Frontal cortex (tissue), 4 donors: ENCODE measurements around the gene ARHGAP29. TPM values are rescaled to one million over a fixed set of nuclear protein-coding genes. Genes with fewer than 3 reads are reported as not detected.
A peak's percentile ranks its signal among the peaks of the same experiment; 100 is the strongest.
"Not testable (repeated sequence)": the region's sequence is repeated elsewhere in the genome, so short reads cannot be mapped to it uniquely, and the experiment has no call there.

Source experiments
- DNase-seq, 2 donors: peaks; one replicate each; pipeline ENCODE4 v3.0.0; 2012; ENCODE audit warnings: low spot score in 2 of 2
- FAIRE-seq: peaks from 2 replicates; lab custom pipeline; 2012; peaks lifted over from hg19 to GRCh38; lab: Jason Lieb, UNC
- total RNA-seq: library from RNA; depleted of rRNA; stranded (reverse); fragments of >200 nt; gene quantifications from one replicate; pipeline ENCODE4 v1.2.3, GENCODE V29; 2014
- donor health status: control.
- donor health status: control.
- donor health status: control.

ARHGAP29 gene
- total RNA-seq, 1 donor from 2014 or later: 12.2 TPM

DNA sequence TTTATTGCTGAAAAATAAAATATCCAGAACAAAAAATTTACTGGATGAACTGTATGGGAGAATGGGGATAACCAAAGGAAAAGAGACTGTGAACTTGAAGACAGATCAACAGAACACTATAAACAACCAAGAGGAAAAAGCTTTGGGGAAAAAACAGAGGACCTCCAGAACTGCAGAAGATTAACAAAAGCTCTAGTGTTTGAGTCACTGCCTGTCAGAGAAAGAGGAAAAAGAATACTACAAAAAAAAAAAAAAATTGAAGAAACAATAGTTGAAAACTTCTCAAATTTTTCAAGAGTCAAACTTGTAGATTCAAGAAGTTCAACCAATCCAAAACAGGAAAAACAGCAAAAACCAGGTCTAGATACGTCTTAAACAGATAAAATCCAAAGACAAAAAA is 44.3 kb downstream of the ARHGAP29 start:
- DNase-seq (no peak), FAIRE-seq (no peak)

DNA sequence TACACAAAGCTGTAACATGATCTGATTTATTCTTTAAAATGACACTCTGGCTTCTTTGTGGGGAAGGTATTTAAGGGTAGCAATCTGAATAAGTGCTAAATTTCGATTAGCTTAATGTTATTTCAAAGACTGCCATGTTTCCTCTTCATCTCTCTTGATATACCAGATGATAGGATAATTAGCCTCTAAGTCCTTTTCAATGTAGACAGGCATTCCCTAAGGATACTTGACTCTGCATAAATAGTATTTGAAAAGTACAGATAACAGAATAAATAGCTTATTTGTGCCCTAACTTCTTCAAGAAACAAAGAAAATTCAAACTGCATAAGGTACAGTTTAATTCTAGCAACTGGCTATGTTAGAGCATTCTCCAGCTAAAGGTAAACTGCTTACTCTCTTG is 46.2 kb downstream of the ARHGAP29 start:
- DNase-seq (no peak), FAIRE-seq (no peak)

DNA sequence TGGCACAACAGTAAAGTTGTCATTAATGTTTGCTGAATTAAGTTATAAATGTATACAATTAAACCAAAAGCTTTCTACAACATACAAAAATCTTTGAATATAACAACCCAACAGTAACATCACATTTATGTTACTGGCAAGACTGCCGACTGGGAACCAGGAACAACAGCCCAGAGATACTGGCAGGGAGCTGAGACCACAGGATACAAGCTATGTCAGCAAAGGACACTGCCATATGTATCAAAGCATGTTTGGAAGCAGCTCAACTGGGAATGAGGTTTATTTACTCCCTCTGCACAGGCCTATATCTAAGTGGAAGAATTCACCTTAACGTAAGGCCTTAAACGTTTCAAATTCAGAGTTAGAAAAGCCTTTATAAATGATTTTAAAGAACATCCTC is 50.4 kb downstream of the ARHGAP29 start:
- no peak for DNase-seq
- FAIRE-seq: no peak

- no peak for DNase-seq
- no peak for FAIRE-seq
These were observed 54.1 kb downstream of the ARHGAP29 start for GRCh38 chr1:94183197-94183815.

DNA sequence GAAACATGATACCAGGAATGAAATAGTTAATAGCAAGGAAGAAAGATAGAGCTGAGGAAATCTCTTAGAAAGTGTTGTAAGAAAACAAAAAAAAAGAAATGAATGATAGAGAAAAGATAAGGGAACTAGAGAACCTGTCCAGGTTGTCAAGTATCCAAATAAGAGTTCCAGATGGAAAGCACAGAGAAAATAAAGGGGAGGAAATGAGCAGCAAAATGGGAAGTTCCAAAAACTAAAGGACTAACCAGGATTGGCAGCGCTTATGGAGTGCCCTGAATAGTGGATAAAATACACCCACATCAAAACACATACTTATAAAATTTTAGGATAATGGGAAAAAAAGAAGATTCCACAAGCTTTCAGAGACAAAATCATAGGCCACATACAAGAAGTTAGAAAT is 55.2 kb downstream of the ARHGAP29 start:
- FAIRE-seq (no peak), DNase-seq (no peak)

- no peak for FAIRE-seq
These were observed 56.7 kb downstream of the ARHGAP29 start for GRCh38 chr1:94180650-94181049.

GRCh38 chr1:94178901-94179300 is 58.5 kb downstream of the ARHGAP29 start:
- FAIRE-seq: no peak

More at GRCh38 chr1:94180650-94181049, 56.7 kb downstream of the ARHGAP29 start:
- DNase-seq: no peak

GRCh38 chr1:94169126-94169525 is 68.3 kb downstream of the ARHGAP29 start:
- DNase-seq: no peak
- no peak for FAIRE-seq

More at GRCh38 chr1:94178901-94179300, 58.5 kb downstream of the ARHGAP29 start:
- no peak for DNase-seq

- no peak for FAIRE-seq
- no peak for DNase-seq
These were observed 71.5 kb downstream of the ARHGAP29 start for GRCh38 chr1:94165843-94166242.

- not testable (repeated sequence) for DNase-seq, FAIRE-seq
These were observed 72.5 kb downstream of the ARHGAP29 start for GRCh38 chr1:94164885-94165284.

DNA sequence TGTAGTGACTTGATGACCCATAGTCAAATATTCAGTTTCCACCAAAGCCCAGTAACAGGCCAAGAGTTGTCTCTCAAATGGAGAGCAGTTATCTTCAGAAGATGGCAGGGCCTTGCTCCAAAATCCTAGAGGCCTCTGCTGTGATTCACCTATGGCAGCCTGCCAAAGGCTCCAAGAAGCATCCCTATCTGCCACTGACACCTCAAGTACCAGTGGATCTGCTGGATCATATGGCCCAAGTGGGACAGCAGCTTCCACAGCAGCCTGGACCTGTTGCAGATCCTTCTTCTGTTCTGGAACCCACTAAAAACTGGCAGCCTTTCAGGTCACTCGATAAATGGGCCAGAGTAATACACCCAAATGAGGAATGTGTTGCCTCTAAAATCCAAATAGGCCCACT is 73.3 kb downstream of the ARHGAP29 start:
- not testable (repeated sequence) for FAIRE-seq, DNase-seq

DNA sequence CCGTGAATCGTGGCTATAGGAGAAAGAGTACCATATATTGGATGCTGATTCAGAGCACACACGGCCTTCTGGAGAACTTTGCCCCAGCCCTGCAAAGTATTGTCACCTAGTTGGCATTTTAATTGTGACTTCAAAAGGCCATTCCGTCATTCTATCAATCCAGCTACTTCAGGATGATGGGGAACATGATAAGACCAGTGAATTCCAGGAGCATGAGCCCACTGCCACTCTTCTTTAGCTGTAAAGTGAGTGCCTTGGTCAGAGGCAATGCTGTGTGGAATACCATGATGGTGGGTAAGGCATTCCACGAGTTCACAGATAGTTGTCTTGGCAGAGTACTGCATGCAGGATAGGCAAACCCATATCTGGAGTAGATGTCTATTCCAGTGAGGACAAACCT is 74.1 kb downstream of the ARHGAP29 start:
- not testable (repeated sequence) for DNase-seq, FAIRE-seq

GRCh38 chr1:94160811-94161210 is 76.6 kb downstream of the ARHGAP29 start:
- DNase-seq (peak in 1 of 2 donors; percentile 27), FAIRE-seq (no peak)

GRCh38 chr1:94156096-94156625 is 81.2 kb downstream of the ARHGAP29 start:
- FAIRE-seq (no peak), DNase-seq (no peak)

DNA sequence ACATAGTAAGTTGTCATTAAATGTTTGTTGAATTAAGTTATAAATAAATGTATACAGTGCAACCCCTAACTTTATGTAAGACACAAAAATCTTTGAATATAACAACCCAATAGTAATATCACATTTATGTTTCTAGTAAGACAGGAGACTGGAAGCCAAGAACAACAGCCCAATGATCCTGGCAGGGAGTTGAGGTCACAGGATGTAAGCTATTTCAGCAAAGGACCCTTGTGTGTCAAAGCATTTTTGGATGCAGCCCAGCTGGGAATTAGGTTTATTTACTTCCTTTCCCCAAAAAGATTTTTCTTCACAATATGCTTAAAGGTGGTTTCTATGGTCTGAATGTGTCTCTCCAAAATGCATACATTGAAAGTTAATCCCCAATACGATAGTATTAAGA is 82.4 kb downstream of the ARHGAP29 start:
- FAIRE-seq: no peak

GRCh38 chr1:94153133-94153532 is 84.3 kb downstream of the ARHGAP29 start:
- FAIRE-seq: no peak

More for the DNA sequence above, 82.4 kb downstream of the ARHGAP29 start:
- DNase-seq: no peak

DNA sequence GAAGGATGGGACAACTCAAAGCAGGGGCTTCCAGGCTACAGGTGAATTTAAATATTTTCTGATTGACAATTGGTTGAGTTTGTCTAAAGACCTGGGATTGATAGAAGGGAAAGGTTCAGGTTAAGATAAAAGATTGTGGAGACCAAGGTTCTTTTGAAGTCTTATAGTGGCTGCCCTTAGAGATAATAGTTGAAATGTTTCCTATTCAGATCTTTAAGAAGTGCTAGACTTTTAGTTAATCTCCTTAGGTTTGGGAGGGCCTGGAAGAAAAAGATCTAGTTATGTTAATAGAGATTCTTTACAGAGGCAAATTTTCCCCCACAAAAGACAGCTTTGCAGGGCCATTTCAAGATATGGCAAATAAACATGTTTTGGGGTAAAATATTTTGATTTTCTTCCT is 88.2 kb downstream of the ARHGAP29 start:
- not testable (repeated sequence) for FAIRE-seq

More at GRCh38 chr1:94153133-94153532, 84.3 kb downstream of the ARHGAP29 start:
- no peak for DNase-seq

GRCh38 chr1:94146273-94146672 is 91.1 kb downstream of the ARHGAP29 start:
- no peak for FAIRE-seq
- no peak for DNase-seq

More for the DNA sequence above, 88.2 kb downstream of the ARHGAP29 start:
- DNase-seq: not testable (repeated sequence)

DNA sequence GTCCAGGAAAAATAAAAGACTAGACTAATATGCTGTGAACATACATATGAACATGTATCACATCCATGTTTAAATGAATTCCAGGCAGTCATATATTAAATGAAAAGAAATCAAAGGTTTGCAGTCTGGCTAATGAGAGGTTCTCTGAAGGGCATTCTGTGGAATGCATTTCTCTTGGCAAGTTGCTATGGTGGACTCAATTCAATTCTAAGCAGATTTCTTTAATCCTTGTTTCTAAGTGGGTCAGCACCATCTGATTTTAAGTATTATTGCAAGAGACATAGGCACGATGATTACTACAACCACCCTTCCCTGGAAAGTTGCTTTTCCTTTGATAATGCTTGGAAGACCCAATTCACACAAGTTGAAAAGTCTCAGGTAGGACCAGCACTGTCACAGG is 92.5 kb downstream of the ARHGAP29 start:
- DNase-seq: no peak
- FAIRE-seq: no peak

- no peak for FAIRE-seq
- no peak for DNase-seq
These were observed 93.6 kb downstream of the ARHGAP29 start for GRCh38 chr1:94143809-94144176.

GRCh38 chr1:94143173-94143808 is 94.1 kb downstream of the ARHGAP29 start:
- DNase-seq: no peak
- FAIRE-seq: no peak
